HEK293 (cell line): Measurements from ENCODE around the gene NOC4L.

Experiments
- CTCF ChIA-PET: fragments of 350-600 bp; formaldehyde crosslinking; extraction: SDS; loops from one replicate; lab custom pipeline; 2021; ENCODE audit warnings: antibody characterized with exemption; lab: Yijun Ruan, JAX
- POLR2A ChIA-PET: fragments of 300-600 bp; formaldehyde crosslinking; extraction: SDS; loops from one replicate; lab custom pipeline; 2020; ENCODE audit warnings: antibody characterized with exemption, inconsistent platforms; lab: Yijun Ruan, JAX
- H3K27ac ChIP-seq: fragments of 200-500 bp; sonication (Bioruptor generic); 2 replicates; pipeline ENCODE4 v1.5.1; 2014; ENCODE audit warnings: low read depth, low read length, control low read depth, inconsistent platforms; ENCODE audit errors: extremely low read depth
- H3K36me3 ChIP-seq, 2 experiments: fragments of 200-500 bp in 1 of 2; sonication (Bioruptor generic) in 1 of 2; 1 replicate in 1 of 2; 2 replicates in 1 of 2; pipeline ENCODE4 v1.5.1; 2014 to 2017; ENCODE audit warnings: inconsistent platforms in 2 of 2, low read length in 2 of 2; ENCODE audit not compliant: control insufficient read depth in 2 of 2, insufficient read depth in 1 of 2
- H3K4me1 ChIP-seq: fragments of 200-500 bp; sonication (Bioruptor generic); 2 replicates; pipeline ENCODE4 v1.5.1; 2014; ENCODE audit warnings: mild to moderate bottlenecking, low read length, inconsistent platforms; ENCODE audit not compliant: control insufficient read depth, insufficient read depth
- H3K4me3 ChIP-seq: 2 replicates; pipeline ENCODE4 v1.5.1; 2011; ENCODE audit warnings: low read depth, mild to moderate bottlenecking, control low read depth, low read length, moderate library complexity
- H3K9me3 ChIP-seq: fragments of 200-500 bp; sonication (Bioruptor generic); 2 replicates; pipeline ENCODE4 v1.5.1; 2014; ENCODE audit warnings: low read depth, low read length, inconsistent platforms; ENCODE audit not compliant: control insufficient read depth, insufficient read depth
- KLF16 ChIP-seq: fragments of 450-650 bp; formaldehyde crosslinking; IDR thresholded peaks from 2 replicates; pipeline ENCODE4 v1.5.1; 2017; ENCODE audit warnings: missing biosample characterization, missing genetic modification characterization
- KLF7 ChIP-seq: fragments of 450-650 bp; formaldehyde crosslinking; IDR thresholded peaks from 2 replicates; pipeline ENCODE4 v1.5.1; 2016; ENCODE audit warnings: missing biosample characterization, missing genetic modification characterization, borderline replicate concordance
- KLF8 ChIP-seq: fragments of 450-650 bp; formaldehyde crosslinking; IDR thresholded peaks from 2 replicates; pipeline ENCODE4 v1.5.1; 2016; ENCODE audit warnings: missing biosample characterization, missing genetic modification characterization
- KLF9 ChIP-seq: fragments of 450-650 bp; formaldehyde crosslinking; IDR thresholded peaks from 2 replicates; pipeline ENCODE4 v1.5.1; 2016; ENCODE audit warnings: missing biosample characterization, missing genetic modification characterization, low read depth
- SP2 ChIP-seq: fragments of 450-650 bp; formaldehyde crosslinking; IDR thresholded peaks from 2 replicates; pipeline ENCODE4 v1.5.1; 2016; ENCODE audit warnings: missing biosample characterization, missing genetic modification characterization
- SP7 ChIP-seq: fragments of 450-650 bp; formaldehyde crosslinking; IDR thresholded peaks from 2 replicates; pipeline ENCODE4 v1.5.1; 2016; ENCODE audit warnings: missing biosample characterization, missing genetic modification characterization
- ZBTB20 ChIP-seq: fragments of 450-650 bp; formaldehyde crosslinking; IDR thresholded peaks from 2 replicates; pipeline ENCODE4 v1.5.1; 2016; ENCODE audit warnings: missing biosample characterization, missing genetic modification characterization
- ZBTB8A ChIP-seq: fragments of 450-650 bp; formaldehyde crosslinking; IDR thresholded peaks from 2 replicates; pipeline ENCODE4 v1.5.1; 2016; ENCODE audit warnings: missing biosample characterization, missing genetic modification characterization
- ZIC2 ChIP-seq: fragments of 450-650 bp; formaldehyde crosslinking; IDR thresholded peaks from 2 replicates; pipeline ENCODE4 v1.5.1; 2016; ENCODE audit warnings: missing biosample characterization, missing genetic modification characterization
- ZNF140 ChIP-seq: fragments of 450-650 bp; formaldehyde crosslinking; IDR thresholded peaks from 2 replicates; pipeline ENCODE4 v1.5.1; 2016; ENCODE audit warnings: missing biosample characterization, missing genetic modification characterization
- ZNF521 ChIP-seq: fragments of 450-650 bp; formaldehyde crosslinking; IDR thresholded peaks from 2 replicates; pipeline ENCODE4 v1.5.1; 2017; ENCODE audit warnings: missing biosample characterization, mild to moderate bottlenecking, missing genetic modification characterization
- ZNF561 ChIP-seq: fragments of 450-650 bp; IDR thresholded peaks from 2 replicates; pipeline ENCODE4 v1.5.1; 2018; ENCODE audit warnings: missing biosample characterization, missing genetic modification characterization, borderline replicate concordance
- ZNF585B ChIP-seq: fragments of 450-650 bp; formaldehyde crosslinking; IDR thresholded peaks from 2 replicates; pipeline ENCODE4 v1.5.1; 2016; ENCODE audit warnings: missing biosample characterization, missing genetic modification characterization
- ZNF610 ChIP-seq: fragments of 450-650 bp; formaldehyde crosslinking; IDR thresholded peaks from 2 replicates; pipeline ENCODE4 v1.5.1; 2016; ENCODE audit warnings: missing biosample characterization, missing genetic modification characterization, borderline replicate concordance
- ZNF629 ChIP-seq: fragments of 450-650 bp; formaldehyde crosslinking; IDR thresholded peaks from 2 replicates; pipeline ENCODE4 v1.5.1; 2017; ENCODE audit warnings: missing biosample characterization, missing genetic modification characterization
- ZNF692 ChIP-seq: fragments of 450-650 bp; formaldehyde crosslinking; IDR thresholded peaks from 2 replicates; pipeline ENCODE4 v1.5.1; 2016; ENCODE audit warnings: missing biosample characterization, missing genetic modification characterization
- ZNF76 ChIP-seq: fragments of 450-650 bp; formaldehyde crosslinking; IDR thresholded peaks from 2 replicates; pipeline ENCODE4; 2016; ENCODE audit warnings: low read depth, missing biosample characterization, missing genetic modification characterization, borderline replicate concordance
- ZNF777 ChIP-seq: fragments of 450-650 bp; formaldehyde crosslinking; IDR thresholded peaks from 2 replicates; pipeline ENCODE4 v1.5.1; 2017; ENCODE audit warnings: missing biosample characterization, missing genetic modification characterization, borderline replicate concordance
- ZNF837 ChIP-seq: fragments of 450-650 bp; formaldehyde crosslinking; IDR thresholded peaks from 2 replicates; pipeline ENCODE4 v1.5.1; 2016; ENCODE audit warnings: missing biosample characterization, missing genetic modification characterization
- ZXDB ChIP-seq: fragments of 450-650 bp; formaldehyde crosslinking; IDR thresholded peaks from 2 replicates; pipeline ENCODE4 v1.5.1; 2016; ENCODE audit warnings: missing biosample characterization, missing genetic modification characterization
- TF ChIP-seq, protein P1 (sequence below): fragments of 450-650 bp; formaldehyde crosslinking; IDR thresholded peaks from 2 replicates; pipeline ENCODE4 v1.5.0; 2017; ENCODE audit warnings: missing biosample characterization, missing genetic modification characterization, borderline replicate concordance
- TF ChIP-seq, protein P2 (sequence below): fragments of 450-650 bp; formaldehyde crosslinking; optimal IDR thresholded peaks from 2 replicates; pipeline ENCODE3; 2016; ENCODE audit warnings: missing biosample characterization, mild to moderate bottlenecking, missing genetic modification characterization

Gene NOC4L

GRCh38 chr12:132189378-132190011 is 45.2 kb downstream of the NOC4L start (continued):
- no peak for TF ChIP-seq ZNF837 (tag by site-specific recombination)
- TF ChIP-seq ZNF692 (tag by site-specific recombination) = peak; percentile 98
- TF ChIP-seq KLF16 (tag by site-specific recombination) = peak; percentile 73
- TF ChIP-seq ZNF777 = peak; percentile 93; the same call in 1 of the 2 replicates
- TF ChIP-seq ZBTB20 (tag by site-specific recombination) = peak; percentile 62; the same call in 1 of the 2 replicates
- peak; percentile 66 for TF ChIP-seq ZIC2 (tag by site-specific recombination)
- TF ChIP-seq ZBTB8A (tag by site-specific recombination) = peak; percentile 95
- 0 out of 2 replicates have a peak, but pooled peaks have one; percentile 15 for TF ChIP-seq ZNF76
- peak; percentile 87 for TF ChIP-seq SP2 (tag by site-specific recombination)
- TF ChIP-seq KLF8 (tag by site-specific recombination) = peak; percentile 57; the same call in 1 of the 2 replicates
- no peak for TF ChIP-seq ZNF521 (tag by site-specific recombination)
- TF ChIP-seq ZNF140 (tag by site-specific recombination) = no peak
- no peak for TF ChIP-seq ZNF585B (tag by site-specific recombination)
- TF ChIP-seq ZNF610 (tag by site-specific recombination) = 0 out of 2 replicates have a peak, but pooled peaks have one; percentile 10
- TF ChIP-seq ZNF561 (tag by site-specific recombination) = peak; percentile 70; the same call in 1 of the 2 replicates
- peak; percentile 36 for TF ChIP-seq KLF7 (tag by site-specific recombination)
- peak; percentile 43; the same call in 1 of the 2 replicates for TF ChIP-seq SP7 (tag by site-specific recombination)
- TF ChIP-seq KLF9 (tag by site-specific recombination) = peak; percentile 92
- peak; percentile 43; the same call in 1 of the 2 replicates for TF ChIP-seq ZNF629

DNA sequence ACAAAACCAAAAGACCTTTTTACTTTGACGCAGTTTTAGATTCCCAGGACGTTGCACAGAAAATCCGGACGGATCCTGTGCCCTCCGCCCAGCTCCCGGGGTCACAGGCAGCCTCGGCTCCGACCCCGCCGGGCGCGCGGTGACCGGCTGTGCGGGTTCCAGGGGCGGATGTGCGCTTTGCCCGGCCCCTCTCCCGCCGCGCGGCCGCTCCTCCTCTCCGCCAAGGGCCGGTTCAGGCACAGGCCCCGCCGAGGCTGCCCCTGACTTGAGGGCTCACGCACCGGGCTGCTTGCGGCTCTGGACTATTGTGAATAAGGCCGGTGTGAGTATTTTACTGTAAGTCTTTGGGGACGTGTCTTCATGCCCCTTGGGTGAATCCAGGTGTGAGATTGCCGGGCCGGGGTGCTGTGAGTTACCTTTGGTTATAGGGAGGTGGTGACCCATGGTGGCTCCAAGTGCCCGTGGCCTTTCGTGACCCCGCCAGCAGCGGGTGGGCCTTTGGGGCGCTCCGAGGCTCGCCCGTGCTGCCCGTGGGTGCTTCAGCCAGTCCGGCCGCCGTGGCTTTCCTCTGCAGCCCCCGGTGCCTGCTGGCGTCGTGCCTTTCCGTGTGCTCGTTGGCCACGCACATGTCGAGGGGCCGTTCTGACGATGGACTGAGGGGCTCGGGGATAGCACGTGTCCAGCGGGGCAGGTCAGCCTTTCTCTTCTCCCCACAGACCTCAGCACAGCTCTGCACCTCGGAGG is 45.9 kb downstream of the NOC4L start:
- Histone ChIP-seq H3K4me3 (peak overlapping the region; percentile 33), H3K9me3 (no peaks in the 10 kb centered on the region), H3K4me1 (peaks cover 10% of the 10 kb centered on the region), H3K27ac (peak overlapping the region; percentile 53; the same call in 1 of the 2 replicates), H3K36me3 (no peaks in the 10 kb centered on the region)
- CTCF ChIA-PET = interaction anchor here (1.2 kb wide), 1 partner anchor 11 kb away, joined by 4 read pairs; no protein-coding TSS in a partner anchor
- TF ChIP-seq ZXDB (tag by site-specific recombination) = peak; percentile 68
- TF ChIP-seq, protein P1, sequence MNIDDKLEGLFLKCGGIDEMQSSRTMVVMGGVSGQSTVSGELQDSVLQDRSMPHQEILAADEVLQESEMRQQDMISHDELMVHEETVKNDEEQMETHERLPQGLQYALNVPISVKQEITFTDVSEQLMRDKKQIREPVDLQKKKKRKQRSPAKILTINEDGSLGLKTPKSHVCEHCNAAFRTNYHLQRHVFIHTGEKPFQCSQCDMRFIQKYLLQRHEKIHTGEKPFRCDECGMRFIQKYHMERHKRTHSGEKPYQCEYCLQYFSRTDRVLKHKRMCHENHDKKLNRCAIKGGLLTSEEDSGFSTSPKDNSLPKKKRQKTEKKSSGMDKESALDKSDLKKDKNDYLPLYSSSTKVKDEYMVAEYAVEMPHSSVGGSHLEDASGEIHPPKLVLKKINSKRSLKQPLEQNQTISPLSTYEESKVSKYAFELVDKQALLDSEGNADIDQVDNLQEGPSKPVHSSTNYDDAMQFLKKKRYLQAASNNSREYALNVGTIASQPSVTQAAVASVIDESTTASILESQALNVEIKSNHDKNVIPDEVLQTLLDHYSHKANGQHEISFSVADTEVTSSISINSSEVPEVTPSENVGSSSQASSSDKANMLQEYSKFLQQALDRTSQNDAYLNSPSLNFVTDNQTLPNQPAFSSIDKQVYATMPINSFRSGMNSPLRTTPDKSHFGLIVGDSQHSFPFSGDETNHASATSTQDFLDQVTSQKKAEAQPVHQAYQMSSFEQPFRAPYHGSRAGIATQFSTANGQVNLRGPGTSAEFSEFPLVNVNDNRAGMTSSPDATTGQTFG (tag by site-specific recombination) = no peak
- TF ChIP-seq, protein P2, sequence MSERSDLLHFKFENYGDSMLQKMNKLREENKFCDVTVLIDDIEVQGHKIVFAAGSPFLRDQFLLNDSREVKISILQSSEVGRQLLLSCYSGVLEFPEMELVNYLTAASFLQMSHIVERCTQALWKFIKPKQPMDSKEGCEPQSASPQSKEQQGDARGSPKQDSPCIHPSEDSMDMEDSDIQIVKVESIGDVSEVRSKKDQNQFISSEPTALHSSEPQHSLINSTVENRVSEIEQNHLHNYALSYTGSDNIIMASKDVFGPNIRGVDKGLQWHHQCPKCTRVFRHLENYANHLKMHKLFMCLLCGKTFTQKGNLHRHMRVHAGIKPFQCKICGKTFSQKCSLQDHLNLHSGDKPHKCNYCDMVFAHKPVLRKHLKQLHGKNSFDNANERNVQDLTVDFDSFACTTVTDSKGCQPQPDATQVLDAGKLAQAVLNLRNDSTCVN (tag by site-specific recombination) = peak; percentile 85
- no peak for TF ChIP-seq KLF9 (tag by site-specific recombination)
- POLR2A ChIA-PET = no interaction called here
